ENCODE data around the gene XXYLT1. TPM values are rescaled to one million over a fixed set of nuclear protein-coding genes. Genes with fewer than 3 reads are reported as not detected.
"Not testable (repeated sequence)": the region's sequence is repeated elsewhere in the genome, so short reads cannot be mapped to it uniquely, and the experiment has no call there.

The XXYLT1 gene
- total RNA-seq, 8 experiments from 2014 or later = 8.7 to 35.9 (median 16.1) TPM

GRCh38 chr3:195056506-195056905 lies 214.5 kb downstream of the XXYLT1 start:
- in situ Hi-C loops (cut with MboI; ENCODE audit: low pct_unique_long_range_greater_than_20kb in 2 of 9, low sequenced_read_pairs in 9 of 9, unreplicated experiment in 9 of 9) = no loop called here
- 0 to 58% (median 49%) methylated on average over 1 to 4 of the region's 5 CpGs; no CpG with 5 or more reads in 6 of the 10 experiments for WGBS, 10 experiments
- H3K4me3 ChIP-seq = no peak overlapping the region
- no peak overlapping the region for H3K27ac ChIP-seq
- no peak for ATAC-seq (replicated peaks in 6 of 8)
- H3K4me1 ChIP-seq (replicated peaks in 1 of 2) = peaks cover 0 to 3% of the 10 kb centered on the region in 2 donors

DNA sequence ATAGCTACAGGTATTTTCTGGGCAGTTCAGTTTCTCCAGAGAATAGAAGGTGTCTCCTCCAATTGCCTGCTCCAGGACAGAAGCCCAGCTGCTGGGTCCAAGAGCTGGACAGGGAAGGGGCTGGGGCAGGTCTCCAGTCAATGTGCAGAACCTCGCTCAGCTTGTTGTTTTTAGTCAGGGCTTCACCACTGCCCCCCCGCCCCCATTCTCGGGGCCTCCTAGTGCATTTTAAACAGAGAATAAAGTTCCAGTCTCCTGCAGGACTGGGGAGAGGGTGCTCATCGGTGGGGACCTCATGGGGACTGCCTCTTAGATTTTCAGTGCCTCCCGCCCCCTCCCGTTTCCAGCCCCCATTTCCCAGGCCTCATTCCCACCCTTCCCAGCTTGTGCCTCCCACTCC lies 216.6 kb downstream of the XXYLT1 start:
- Histone ChIP-seq H3K27ac (no peak overlapping the region), H3K4me1 (replicated peaks in 1 of 2) (peaks cover 0 to 3% of the 10 kb centered on the region in 2 donors), H3K4me3 (no peak overlapping the region)
- in situ Hi-C loops (cut with MboI; ENCODE audit: low pct_unique_long_range_greater_than_20kb in 2 of 9, low sequenced_read_pairs in 9 of 9, unreplicated experiment in 9 of 9) = no loop called here
- no peak for ATAC-seq (replicated peaks in 6 of 8)
- 100% methylated on average over 4 of the region's 6 CpGs; no CpG with 5 or more reads in 9 of the 10 experiments for WGBS, 10 experiments

GRCh38 chr3:195052939-195053338 lies 218.0 kb downstream of the XXYLT1 start:
- no peak overlapping the region for H3K4me3 ChIP-seq
- in situ Hi-C loops (cut with MboI; ENCODE audit: low pct_unique_long_range_greater_than_20kb in 2 of 9, low sequenced_read_pairs in 9 of 9, unreplicated experiment in 9 of 9) = no loop called here
- ATAC-seq (replicated peaks in 6 of 8) = no peak
- H3K4me1 ChIP-seq (replicated peaks in 1 of 2) = no peaks in the 10 kb centered on the region
- H3K27ac ChIP-seq = no peak overlapping the region
- 0 to 100% (median 69%) methylated on average over 1 to 4 of the region's 6 CpGs for WGBS, 10 experiments

GRCh38 chr3:195050296-195050695 lies 220.7 kb downstream of the XXYLT1 start:
- H3K4me3 ChIP-seq; H3K27ac ChIP-seq; H3K4me1 ChIP-seq (replicated peaks in 1 of 2); ATAC-seq (replicated peaks in 6 of 8); in situ Hi-C loops (cut with MboI; ENCODE audit: low pct_unique_long_range_greater_than_20kb in 2 of 9, low sequenced_read_pairs in 9 of 9, unreplicated experiment in 9 of 9): not testable (repeated sequence)
- 33 to 86% (median 70%) methylated on average over 1 to 5 of the region's 5 CpGs for WGBS, 10 experiments

GRCh38 chr3:195048059-195048905 lies 222.7 kb downstream of the XXYLT1 start:
- Histone ChIP-seq H3K27ac (no peak overlapping the region), H3K4me3 (no peak overlapping the region), H3K4me1 (replicated peaks in 1 of 2) (peaks cover 7 to 9% of the 10 kb centered on the region in 2 donors)
- WGBS, 10 experiments = 54 to 100% (median 61%) methylated on average over 2 to 13 of the region's 16 CpGs
- in situ Hi-C loops (cut with MboI; ENCODE audit: low pct_unique_long_range_greater_than_20kb in 2 of 9, low sequenced_read_pairs in 9 of 9, unreplicated experiment in 9 of 9) = no loop called here
- no peak for ATAC-seq (replicated peaks in 6 of 8)

- peaks cover 13 to 16% of the 10 kb centered on the region in 2 donors for H3K4me1 ChIP-seq (replicated peaks in 1 of 2)
- in situ Hi-C loops (cut with MboI; ENCODE audit: low pct_unique_long_range_greater_than_20kb in 2 of 9, low sequenced_read_pairs in 9 of 9, unreplicated experiment in 9 of 9) = no loop called here
- no peak overlapping the region for H3K27ac ChIP-seq
- H3K4me3 ChIP-seq = no peak overlapping the region
- ATAC-seq (replicated peaks in 6 of 8) = no peak
- 20 to 75% (median 55%) methylated on average over 1 to 3 of the region's 3 CpGs; no CpG with 5 or more reads in 4 of the 10 experiments for WGBS, 10 experiments
These were observed 223.4 kb downstream of the XXYLT1 start for GRCh38 chr3:195047536-195047935.

GRCh38 chr3:195046441-195046840 lies 224.5 kb downstream of the XXYLT1 start:
- no peak overlapping the region for H3K27ac ChIP-seq
- ATAC-seq (replicated peaks in 6 of 8) = no peak
- WGBS, 10 experiments = 0 to 100% methylated on average over 1 to 2 of the region's 6 CpGs; no CpG with 5 or more reads in 8 of the 10 experiments
- no peak overlapping the region for H3K4me3 ChIP-seq
- in situ Hi-C loops (cut with MboI; ENCODE audit: low pct_unique_long_range_greater_than_20kb in 2 of 9, low sequenced_read_pairs in 9 of 9, unreplicated experiment in 9 of 9) = no loop called here
- H3K4me1 ChIP-seq (replicated peaks in 1 of 2) = peaks cover 13 to 17% of the 10 kb centered on the region in 2 donors

- in situ Hi-C loops (cut with MboI; ENCODE audit: low pct_unique_long_range_greater_than_20kb in 2 of 9, low sequenced_read_pairs in 9 of 9, unreplicated experiment in 9 of 9) = no loop called here
- WGBS, 10 experiments = 35 to 100% (median 83%) methylated on average over 1 to 6 of the region's 17 CpGs; no CpG with 5 or more reads in 4 of the 10 experiments
- ATAC-seq (replicated peaks in 6 of 8) = no peak
- Histone ChIP-seq H3K27ac (no peak overlapping the region), H3K4me3 (no peak overlapping the region), H3K4me1 (replicated peaks in 1 of 2) (peaks cover 13 to 17% of the 10 kb centered on the region in 2 donors)
These were observed 225.3 kb downstream of the XXYLT1 start for GRCh38 chr3:195045481-195046210.

GRCh38 chr3:195044411-195044810 lies 226.5 kb downstream of the XXYLT1 start:
- peaks cover 15 to 19% of the 10 kb centered on the region in 2 donors for H3K4me1 ChIP-seq (replicated peaks in 1 of 2)
- no peak overlapping the region for H3K4me3 ChIP-seq
- no peak overlapping the region for H3K27ac ChIP-seq
- in situ Hi-C loops (cut with MboI; ENCODE audit: low pct_unique_long_range_greater_than_20kb in 2 of 9, low sequenced_read_pairs in 9 of 9, unreplicated experiment in 9 of 9) = no loop called here
- WGBS, 10 experiments = 86 to 100% (median 100%) methylated on average over 1 of the region's 7 CpGs; no CpG with 5 or more reads in 6 of the 10 experiments
- ATAC-seq (replicated peaks in 6 of 8) = no peak

DNA sequence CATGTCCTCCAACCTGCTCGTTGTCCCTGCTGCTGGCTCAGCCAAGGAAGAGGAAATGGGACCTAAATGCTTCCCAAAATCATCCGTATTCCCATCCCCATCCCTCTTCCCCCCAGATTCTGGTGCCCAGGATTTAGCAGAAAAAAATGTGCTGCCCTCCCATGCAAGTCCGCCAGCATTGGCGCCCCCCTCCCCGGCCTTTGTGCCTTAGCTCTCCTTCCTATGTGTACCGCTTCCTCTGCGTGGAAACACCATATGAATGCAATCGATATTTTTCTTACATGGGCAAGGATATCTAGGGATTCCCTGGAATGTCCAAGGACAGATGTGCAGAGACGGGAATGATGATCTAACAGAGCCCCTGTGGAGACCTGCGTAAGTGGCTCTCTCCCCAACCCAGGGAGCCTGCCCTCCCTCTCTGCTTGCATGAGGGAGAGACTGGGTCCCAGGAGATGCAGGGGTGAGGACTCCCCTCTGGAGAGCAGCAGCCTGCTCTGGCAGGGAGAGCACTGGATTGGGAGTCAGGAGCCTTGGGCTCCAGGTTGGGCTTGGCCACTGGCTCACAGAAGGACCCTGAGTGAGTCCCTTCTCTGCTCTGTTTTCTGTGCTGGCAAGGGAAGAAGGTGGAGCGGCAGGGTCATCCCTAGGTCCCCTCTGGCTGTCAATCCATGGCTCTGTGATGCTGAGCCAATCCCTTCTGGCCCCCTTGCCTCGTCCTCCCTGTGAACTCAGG lies 227.2 kb downstream of the XXYLT1 start:
- Histone ChIP-seq H3K4me3 (no peak overlapping the region), H3K27ac (peak overlapping the region; percentile 3 to 13), H3K4me1 (replicated peaks in 1 of 2) (peaks cover 21 to 22% of the 10 kb centered on the region in 2 donors)
- peak in 3 of 8 experiments; percentile 40 to 54 (median 49) for ATAC-seq (replicated peaks in 6 of 8)
- WGBS, 10 experiments = 50 to 100% (median 72%) methylated on average over 1 to 8 of the region's 12 CpGs; no CpG with 5 or more reads in 2 of the 10 experiments
- in situ Hi-C loops (cut with MboI; ENCODE audit: low pct_unique_long_range_greater_than_20kb in 2 of 9, low sequenced_read_pairs in 9 of 9, unreplicated experiment in 9 of 9) = no loop called here

DNA sequence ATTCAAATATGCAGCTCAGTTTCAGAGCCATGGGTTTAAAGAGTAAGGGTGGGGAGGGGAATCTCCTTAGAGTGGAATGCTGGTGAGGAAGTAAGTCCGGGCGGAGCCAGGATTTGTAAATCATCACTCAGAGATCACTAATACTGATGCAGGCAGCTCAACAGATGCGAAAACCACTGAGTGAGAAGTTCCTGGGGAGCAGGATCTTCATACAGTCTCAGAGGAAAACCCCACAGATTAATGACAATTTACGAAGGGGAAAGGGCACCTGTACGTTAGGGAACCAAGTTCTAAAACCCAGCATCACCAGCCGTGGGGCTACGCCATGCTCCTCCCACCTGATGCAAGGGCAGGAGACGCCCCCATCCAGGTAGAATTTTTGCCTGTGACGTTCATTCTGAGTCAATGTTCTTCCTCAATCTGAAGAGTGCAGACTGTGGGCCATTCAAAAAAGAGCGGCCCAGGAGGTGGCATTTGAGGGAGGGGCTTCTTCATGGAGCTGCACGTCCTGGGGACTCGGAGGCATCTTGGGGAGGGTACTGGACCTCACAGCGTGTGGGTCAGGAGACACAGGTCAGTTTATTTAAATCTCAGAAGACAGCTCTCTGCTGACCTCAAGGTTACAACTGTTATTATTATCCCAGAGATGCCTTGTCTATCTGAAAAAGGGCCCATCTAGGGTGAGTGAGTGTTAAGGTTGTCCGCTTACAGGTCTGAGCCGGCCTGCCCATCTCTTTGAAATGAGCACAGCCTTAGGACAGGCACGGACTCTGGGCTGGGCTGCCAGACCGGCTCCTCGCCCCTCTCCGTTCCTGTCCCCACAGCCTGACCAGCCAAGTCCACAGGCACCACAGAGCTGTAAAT lies 228.0 kb downstream of the XXYLT1 start:
- in situ Hi-C loops (cut with MboI; ENCODE audit: low pct_unique_long_range_greater_than_20kb in 2 of 9, low sequenced_read_pairs in 9 of 9, unreplicated experiment in 9 of 9) = no loop called here
- Histone ChIP-seq H3K4me1 (replicated peaks in 1 of 2) (peaks cover 21 to 22% of the 10 kb centered on the region in 2 donors), H3K4me3 (no peak overlapping the region), H3K27ac (peak overlapping the region in 1 of 2 donors; percentile 3)
- 28 to 90% (median 56%) methylated on average over 2 to 7 of the region's 19 CpGs; no CpG with 5 or more reads in 3 of the 10 experiments for WGBS, 10 experiments
- ATAC-seq (replicated peaks in 6 of 8) = peak in 6 of 8 experiments; percentile 71 to 90 (median 77)

Data from motor neuron (in vitro differentiated cells).